OCI-LY1 (cell line): ENCODE data around the gene GAS6.

Experiments
- H2AFZ ChIP-seq: fragments of 200-600 bp; sonication (generic), shearing (Covaris generic); 2 replicates; pipeline ENCODE4 v1.6.0; 2014; ENCODE audit warnings: antibody characterized with exemption, mild to moderate bottlenecking, low read length
- H3F3A ChIP-seq: fragments of 200-600 bp; sonication (generic), shearing (Covaris generic); 2 replicates; pipeline ENCODE4 v1.6.0; 2014; ENCODE audit warnings: mild to moderate bottlenecking, antibody characterized with exemption, low read length, moderate library complexity; ENCODE audit not compliant: insufficient read depth
- H3K27ac ChIP-seq: fragments of 200-600 bp; sonication (generic); 2 replicates; pipeline ENCODE4 v1.5.1; 2014; ENCODE audit warnings: low read length, mixed run types, mild to moderate bottlenecking, low read depth; ENCODE audit not compliant: poor library complexity, severe bottlenecking
- H3K27me3 ChIP-seq: fragments of 200-600 bp; sonication (generic); 2 replicates; pipeline ENCODE4 v1.6.0; 2014; ENCODE audit warnings: antibody characterized with exemption, mild to moderate bottlenecking, low read length, moderate library complexity; ENCODE audit not compliant: insufficient read depth
- H3K36me3 ChIP-seq: fragments of 200-600 bp; sonication (generic); 2 replicates; pipeline ENCODE4 v1.6.1; 2014; ENCODE audit warnings: mild to moderate bottlenecking, antibody characterized with exemption, low read length, moderate library complexity, mixed read lengths; ENCODE audit not compliant: insufficient read depth
- H3K4me1 ChIP-seq: fragments of 200-600 bp; sonication (generic); 2 replicates; pipeline ENCODE4 v1.5.1; 2014; ENCODE audit warnings: mild to moderate bottlenecking, low read length, moderate library complexity; ENCODE audit not compliant: insufficient read depth, severe bottlenecking
- H3K4me2 ChIP-seq: fragments of 200-600 bp; sonication (generic), shearing (Covaris generic); 2 replicates; pipeline ENCODE4 v1.6.1; 2014; ENCODE audit warnings: low read length
- H3K4me3 ChIP-seq: fragments of 200-600 bp; sonication (generic); 2 replicates; pipeline ENCODE4 v1.5.1; 2014; ENCODE audit warnings: low read length, low read depth, mild to moderate bottlenecking, mixed read lengths; ENCODE audit not compliant: poor library complexity, severe bottlenecking
- H3K79me2 ChIP-seq: fragments of 200-600 bp; shearing (Covaris generic); 2 replicates; pipeline ENCODE4 v1.6.1; 2016; ENCODE audit warnings: mixed run types, low read length, mixed read lengths; ENCODE audit not compliant: insufficient read depth
- H3K9ac ChIP-seq: fragments of 200-600 bp; sonication (generic), shearing (Covaris generic); 2 replicates; pipeline ENCODE4 v1.6.1; 2014; ENCODE audit warnings: mild to moderate bottlenecking, low read length, mixed read lengths
- H3K9me2 ChIP-seq: fragments of 200-600 bp; sonication (generic), shearing (Covaris generic); 2 replicates; pipeline ENCODE4 v1.6.1; 2014; ENCODE audit warnings: low read depth, mild to moderate bottlenecking, low read length, mixed read lengths
- H3K9me3 ChIP-seq: fragments of 200-600 bp; shearing (Covaris generic); 2 replicates; pipeline ENCODE4 v1.6.1; 2014; ENCODE audit warnings: low read length, mixed read lengths
- H4K20me1 ChIP-seq: fragments of 200-600 bp; sonication (generic), shearing (Covaris generic); 2 replicates; pipeline ENCODE4 v1.6.0; 2016; ENCODE audit warnings: mild to moderate bottlenecking, low read length; ENCODE audit not compliant: insufficient read depth
- EZH2 ChIP-seq: fragments of 200-600 bp; sonication (generic), shearing (Covaris generic); IDR thresholded peaks from 2 replicates; pipeline ENCODE4 v1.8.0; 2017; ENCODE audit warnings: borderline replicate concordance, mixed run types, mild to moderate bottlenecking, antibody characterized with exemption, low read length, moderate library complexity, mixed read lengths
- TF ChIP-seq, protein P1 (sequence below): fragments of 200-600 bp; sonication (generic), shearing (Covaris generic); IDR thresholded peaks from 2 replicates; pipeline ENCODE4 v1.5.1; 2017; ENCODE audit warnings: mild to moderate bottlenecking, antibody characterized with exemption, low read length, moderate library complexity, mixed read lengths

The GAS6 gene

DNA sequence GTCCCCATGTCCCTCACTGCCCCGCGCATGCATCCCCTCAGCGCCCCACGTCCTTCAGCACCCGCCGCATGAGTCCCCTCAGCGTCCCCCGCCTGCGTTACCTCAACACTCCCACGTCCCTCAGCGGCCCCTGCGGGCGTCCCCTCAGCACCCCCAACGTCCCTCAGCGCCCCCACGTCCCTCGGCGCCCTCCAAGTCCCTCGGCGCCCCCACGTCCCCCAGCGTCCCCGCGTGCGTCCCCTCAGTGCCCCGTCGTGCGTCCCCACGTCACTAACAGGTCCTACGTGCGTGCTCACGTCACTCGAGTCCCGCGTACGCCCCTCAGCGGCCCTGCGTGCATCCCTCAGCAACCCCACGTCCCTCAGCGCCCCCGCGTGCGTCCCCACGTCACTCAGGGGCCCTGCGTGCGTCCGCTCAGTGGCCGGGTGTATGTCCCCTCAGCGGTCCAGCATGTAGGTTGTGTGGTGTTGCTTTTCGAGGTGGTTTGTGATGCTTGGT, 19.5 kb upstream of the GAS6 start:
- H3K4me2 ChIP-seq, result no peak overlapping the region
- no peaks in the 10 kb centered on the region for H3K36me3 ChIP-seq

DNA sequence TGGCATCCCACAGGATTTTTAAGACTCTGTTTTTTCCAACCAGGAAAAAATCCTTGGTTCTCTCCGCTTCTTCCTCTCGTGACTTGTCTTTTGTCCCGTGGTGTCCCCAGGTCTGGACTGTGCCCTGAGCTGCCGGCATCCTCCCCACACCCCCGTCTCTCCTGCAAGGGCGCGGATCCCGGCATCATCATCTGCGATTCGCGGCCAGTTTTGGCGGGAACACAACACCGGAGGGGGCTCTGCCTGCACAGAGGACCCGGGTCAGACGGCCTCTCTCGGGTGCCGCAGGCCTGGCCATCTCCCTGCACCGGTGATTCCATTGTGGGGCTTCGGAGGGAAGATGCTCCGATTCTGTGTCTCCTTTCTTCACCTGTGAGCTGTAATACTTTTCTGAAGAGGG, 18.8 kb upstream of the GAS6 start:
- TF ChIP-seq EZH2, result no peak
- TF ChIP-seq, protein P1, sequence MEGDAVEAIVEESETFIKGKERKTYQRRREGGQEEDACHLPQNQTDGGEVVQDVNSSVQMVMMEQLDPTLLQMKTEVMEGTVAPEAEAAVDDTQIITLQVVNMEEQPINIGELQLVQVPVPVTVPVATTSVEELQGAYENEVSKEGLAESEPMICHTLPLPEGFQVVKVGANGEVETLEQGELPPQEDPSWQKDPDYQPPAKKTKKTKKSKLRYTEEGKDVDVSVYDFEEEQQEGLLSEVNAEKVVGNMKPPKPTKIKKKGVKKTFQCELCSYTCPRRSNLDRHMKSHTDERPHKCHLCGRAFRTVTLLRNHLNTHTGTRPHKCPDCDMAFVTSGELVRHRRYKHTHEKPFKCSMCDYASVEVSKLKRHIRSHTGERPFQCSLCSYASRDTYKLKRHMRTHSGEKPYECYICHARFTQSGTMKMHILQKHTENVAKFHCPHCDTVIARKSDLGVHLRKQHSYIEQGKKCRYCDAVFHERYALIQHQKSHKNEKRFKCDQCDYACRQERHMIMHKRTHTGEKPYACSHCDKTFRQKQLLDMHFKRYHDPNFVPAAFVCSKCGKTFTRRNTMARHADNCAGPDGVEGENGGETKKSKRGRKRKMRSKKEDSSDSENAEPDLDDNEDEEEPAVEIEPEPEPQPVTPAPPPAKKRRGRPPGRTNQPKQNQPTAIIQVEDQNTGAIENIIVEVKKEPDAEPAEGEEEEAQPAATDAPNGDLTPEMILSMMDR, result no peak

More for the DNA sequence above, 19.5 kb upstream of the GAS6 start:
- Histone ChIP-seq H3K27ac (no peak overlapping the region), H2AFZ (no peak overlapping the region), H3K9ac (no peak overlapping the region), H3K27me3 (peaks cover 11% of the 10 kb centered on the region; the same call in 1 of the 2 replicates), H3K4me1 (no peaks in the 10 kb centered on the region), H3K9me2 (no peaks in the 10 kb centered on the region), H3K4me3 (no peak overlapping the region), H3K9me3 (no peaks in the 10 kb centered on the region), H3K79me2 (no peaks in the 10 kb centered on the region), H3F3A (no peaks in the 10 kb centered on the region), H4K20me1 (no peaks in the 10 kb centered on the region)
- TF ChIP-seq, protein P1, result no peak
- TF ChIP-seq EZH2, result no peak

DNA sequence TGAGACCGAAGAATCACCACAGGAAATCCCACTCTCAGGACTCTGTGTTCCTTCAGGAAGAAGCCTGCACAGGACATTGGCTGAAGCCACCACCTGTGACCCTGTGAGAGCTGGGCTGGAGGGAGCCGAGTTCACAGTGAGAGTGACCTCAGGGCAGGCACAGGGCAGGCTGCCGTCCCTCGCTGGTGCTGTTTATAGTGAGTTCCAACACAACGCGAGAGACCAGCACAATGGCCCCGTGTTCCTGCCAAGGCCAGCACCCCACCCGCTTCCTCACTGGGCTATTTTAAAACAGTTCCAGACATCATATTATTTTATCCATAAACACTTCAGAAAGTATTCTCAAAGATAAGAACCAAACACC, 18.4 kb upstream of the GAS6 start:
- no peaks in the 10 kb centered on the region for H3F3A ChIP-seq
- no peaks in the 10 kb centered on the region for H3K9me3 ChIP-seq
- H3K9me2 ChIP-seq, result no peaks in the 10 kb centered on the region
- no peaks in the 10 kb centered on the region for H3K79me2 ChIP-seq
- H4K20me1 ChIP-seq, result no peaks in the 10 kb centered on the region
- peaks cover 19% of the 10 kb centered on the region; the same call in 1 of the 2 replicates for H3K27me3 ChIP-seq
- H3K4me3 ChIP-seq, result no peak overlapping the region
- H3K4me2 ChIP-seq, result no peak overlapping the region
- no peak overlapping the region for H3K9ac ChIP-seq
- H3K27ac ChIP-seq, result no peak overlapping the region
- H3K36me3 ChIP-seq, result no peaks in the 10 kb centered on the region
- no peak overlapping the region for H2AFZ ChIP-seq
- H3K4me1 ChIP-seq, result no peaks in the 10 kb centered on the region
- no peak for TF ChIP-seq EZH2
- TF ChIP-seq, protein P1, result no peak

More for the DNA sequence above, 18.8 kb upstream of the GAS6 start:
- Histone ChIP-seq H3K9ac (no peak overlapping the region), H3K9me2 (no peaks in the 10 kb centered on the region), H3K36me3 (no peaks in the 10 kb centered on the region), H3K27ac (no peak overlapping the region), H3K79me2 (no peaks in the 10 kb centered on the region), H3K27me3 (peaks cover 14% of the 10 kb centered on the region; the same call in 1 of the 2 replicates), H3F3A (no peaks in the 10 kb centered on the region), H3K4me1 (no peaks in the 10 kb centered on the region), H3K4me2 (no peak overlapping the region), H3K9me3 (no peaks in the 10 kb centered on the region), H3K4me3 (no peak overlapping the region), H4K20me1 (no peaks in the 10 kb centered on the region), H2AFZ (no peak overlapping the region)
